SK-N-SH (cell line): ENCODE results near the gene PRKN.

ENCODE experiments used
- CTCF ChIP-seq: fragments of 200-600 bp; sonication (generic); IDR thresholded peaks from 2 replicates; pipeline ENCODE4 v1.6.1; 2017; ENCODE audit warnings: antibody characterized with exemption, mild to moderate bottlenecking, moderate library complexity
- EP300 ChIP-seq, 2 experiments: IDR thresholded peaks; 2 replicates each; pipeline versions ENCODE4 v1.4.0 to v1.6.1; 2012; ENCODE audit warnings: borderline replicate concordance in 1 of 2, low read depth in 1 of 2, low read length in 1 of 2
- EZH2phosphoT487 ChIP-seq: fragments of 200-600 bp; sonication (generic); IDR thresholded peaks from 2 replicates; pipeline ENCODE4 v1.6.1; 2017; ENCODE audit warnings: low read depth, mixed run types, mild to moderate bottlenecking, antibody characterized with exemption, moderate library complexity, borderline replicate concordance
- FOXJ3 ChIP-seq: sonication (generic); formaldehyde crosslinking; IDR thresholded peaks from 2 replicates; pipeline ENCODE4 v1.5.1; 2020; ENCODE audit warnings: mild to moderate bottlenecking, missing genetic modification reagents
- NRF1 ChIP-seq: IDR thresholded peaks from 2 replicates; pipeline ENCODE4 v1.6.1; 2012; ENCODE audit warnings: low read depth, mild to moderate bottlenecking, low read length
- POLR2AphosphoS5 ChIP-seq: IDR thresholded peaks from 2 replicates; pipeline ENCODE4 v1.6.1; 2012; ENCODE audit warnings: low read depth, low read length
- SMC3 ChIP-seq: IDR thresholded peaks from 2 replicates; pipeline ENCODE4 v1.6.1; 2012; ENCODE audit warnings: low read depth, low read length, improper control_type of control experiment
- TAF1 ChIP-seq: IDR thresholded peaks from 2 replicates; pipeline ENCODE4 v1.6.1; 2012; ENCODE audit warnings: low read depth, mild to moderate bottlenecking, low read length, moderate library complexity, borderline replicate concordance
- TCF12 ChIP-seq: IDR thresholded peaks from 2 replicates; pipeline ENCODE4 v1.4.0; 2012

DNA sequence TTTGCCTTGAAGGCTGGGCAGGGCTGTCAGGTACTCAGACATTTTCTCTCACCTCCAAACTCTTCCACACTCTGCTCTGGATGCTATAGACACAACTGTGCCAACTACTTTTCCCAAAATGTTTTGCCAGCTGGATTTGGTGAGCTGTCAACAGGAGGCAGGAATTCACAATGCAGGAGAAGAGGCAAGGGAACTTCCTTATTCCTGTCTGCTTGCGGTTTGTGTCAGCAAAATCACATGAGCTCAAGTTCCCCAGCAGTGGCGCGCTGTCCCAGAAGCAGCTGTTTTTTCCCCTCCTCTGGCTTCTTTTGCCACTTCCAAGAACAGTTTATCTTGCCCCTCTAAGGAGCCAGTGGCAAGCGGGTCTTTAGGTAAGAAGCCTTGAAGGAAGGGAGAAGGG is 608.2 kb downstream of the PRKN start:
- TF ChIP-seq EZH2phosphoT487 (no peak), EP300 (IDR thresholded peaks at IDR 0.05; ENCODE audit: borderline replicate concordance in 1 of 2, low read depth in 1 of 2, low read length in 1 of 2) (no peak), NRF1 (no peak), POLR2AphosphoS5 (no peak), CTCF (no peak), FOXJ3 (CRISPR knock-in tag) (no peak), SMC3 (no peak), TAF1 (no peak), TCF12 (no peak)
